ENCODE data around the gene NPAS4. TPM values are rescaled to one million over a fixed set of nuclear protein-coding genes. Genes with fewer than 3 reads are reported as not detected.
A peak's percentile ranks its signal among the peaks of the same experiment; 100 is the strongest.
"Not testable (repeated sequence)": the region's sequence is repeated elsewhere in the genome, so short reads cannot be mapped to it uniquely, and the experiment has no call there.

Gene NPAS4
- total RNA-seq, 4 donors from 2014 or later, result 0.42 TPM; not detected in 3

DNA sequence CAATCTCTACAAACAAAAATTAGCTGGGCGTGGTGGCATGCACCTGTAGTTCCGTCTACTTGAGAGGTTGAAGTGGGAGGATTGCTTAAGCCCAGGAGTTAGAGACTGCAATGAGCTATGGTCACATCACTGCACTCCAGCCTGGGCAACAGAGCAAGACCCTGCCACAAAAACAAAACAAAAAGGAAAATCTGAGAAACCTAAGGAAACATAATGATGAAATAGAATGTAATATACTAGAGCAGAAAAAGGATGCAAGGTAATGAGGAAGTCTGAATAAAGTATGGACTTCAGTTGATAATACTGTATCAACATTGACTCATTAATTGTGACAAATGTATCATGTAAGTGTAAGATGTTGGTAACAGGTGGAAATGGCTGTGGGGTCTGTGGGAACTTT lies 8.1 kb downstream of the NPAS4 start:
- H3K36me3 ChIP-seq, result peaks cover 0 to 25% (median 0%) of the 10 kb centered on the region in 3 donors
- no peak for TF ChIP-seq EP300 (IDR thresholded peaks at IDR 0.05)
- TF ChIP-seq, protein P1, sequence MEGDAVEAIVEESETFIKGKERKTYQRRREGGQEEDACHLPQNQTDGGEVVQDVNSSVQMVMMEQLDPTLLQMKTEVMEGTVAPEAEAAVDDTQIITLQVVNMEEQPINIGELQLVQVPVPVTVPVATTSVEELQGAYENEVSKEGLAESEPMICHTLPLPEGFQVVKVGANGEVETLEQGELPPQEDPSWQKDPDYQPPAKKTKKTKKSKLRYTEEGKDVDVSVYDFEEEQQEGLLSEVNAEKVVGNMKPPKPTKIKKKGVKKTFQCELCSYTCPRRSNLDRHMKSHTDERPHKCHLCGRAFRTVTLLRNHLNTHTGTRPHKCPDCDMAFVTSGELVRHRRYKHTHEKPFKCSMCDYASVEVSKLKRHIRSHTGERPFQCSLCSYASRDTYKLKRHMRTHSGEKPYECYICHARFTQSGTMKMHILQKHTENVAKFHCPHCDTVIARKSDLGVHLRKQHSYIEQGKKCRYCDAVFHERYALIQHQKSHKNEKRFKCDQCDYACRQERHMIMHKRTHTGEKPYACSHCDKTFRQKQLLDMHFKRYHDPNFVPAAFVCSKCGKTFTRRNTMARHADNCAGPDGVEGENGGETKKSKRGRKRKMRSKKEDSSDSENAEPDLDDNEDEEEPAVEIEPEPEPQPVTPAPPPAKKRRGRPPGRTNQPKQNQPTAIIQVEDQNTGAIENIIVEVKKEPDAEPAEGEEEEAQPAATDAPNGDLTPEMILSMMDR (IDR thresholded peaks at IDR 0.05), result no peak
- no peak for TF ChIP-seq POLR2A (IDR thresholded peaks at IDR 0.05)
- no peak for DNase-seq (ENCODE audit: low spot score in 2 of 2)
- no peak overlapping the region for H3K27ac ChIP-seq
- 87 to 96% methylated on average over 2 of the region's 2 CpGs for WGBS, 2 donors
- H3K9me3 ChIP-seq, result no peaks in the 10 kb centered on the region
- H3K4me3 ChIP-seq, result no peak overlapping the region
- H3K4me1 ChIP-seq, result no peaks in the 10 kb centered on the region
- no peaks in the 10 kb centered on the region for H3K27me3 ChIP-seq

- Histone ChIP-seq H3K4me1 (no peaks in the 10 kb centered on the region), H3K27me3 (no peaks in the 10 kb centered on the region), H3K27ac (no peak overlapping the region), H3K9me3 (no peaks in the 10 kb centered on the region), H3K4me3 (no peak overlapping the region), H3K36me3 (peaks cover 0 to 37% (median 0%) of the 10 kb centered on the region in 3 donors)
- TF ChIP-seq, protein P1 (IDR thresholded peaks at IDR 0.05), result peak; percentile 32 to 76 (median 65)
- TF ChIP-seq EP300 (IDR thresholded peaks at IDR 0.05), result no peak
- DNase-seq (ENCODE audit: low spot score in 2 of 2), result peak; percentile 39 to 59
- WGBS, 2 donors, result 29 to 32% methylated on average over 9 of the region's 9 CpGs
Measured at GRCh38 chr11:66429983-66430602, 9.3 kb downstream of the NPAS4 start.

- not testable (repeated sequence) for DNase-seq (ENCODE audit: low spot score in 2 of 2); H3K4me3 ChIP-seq; H3K4me1 ChIP-seq; H3K27ac ChIP-seq; H3K27me3 ChIP-seq; H3K9me3 ChIP-seq
- H3K36me3 ChIP-seq, result peaks cover 0 to 49% (median 0%) of the 10 kb centered on the region in 3 donors
Measured at GRCh38 chr11:66431287-66431686, 10.5 kb downstream of the NPAS4 start.

- not testable (repeated sequence) for H3K27me3 ChIP-seq; DNase-seq (ENCODE audit: low spot score in 2 of 2); H3K4me1 ChIP-seq; H3K27ac ChIP-seq; H3K9me3 ChIP-seq; H3K4me3 ChIP-seq
- 84 to 86% methylated on average over 8 of the region's 8 CpGs for WGBS, 2 donors
- H3K36me3 ChIP-seq, result peaks cover 0 to 55% (median 0%) of the 10 kb centered on the region in 3 donors
Measured at GRCh38 chr11:66431871-66432329, 11.1 kb downstream of the NPAS4 start.

GRCh38 chr11:66432597-66432996 lies 11.8 kb downstream of the NPAS4 start:
- Histone ChIP-seq H3K9me3 (no peaks in the 10 kb centered on the region), H3K27me3 (no peaks in the 10 kb centered on the region), H3K27ac (no peak overlapping the region), H3K4me3 (no peak overlapping the region), H3K4me1 (peaks cover 0 to 9% (median 0%) of the 10 kb centered on the region in 4 donors), H3K36me3 (peaks cover 0 to 57% (median 0%) of the 10 kb centered on the region in 3 donors)
- no peak for DNase-seq (ENCODE audit: low spot score in 2 of 2)
- WGBS, 2 donors, result 85 to 86% methylated on average over 6 to 7 of the region's 7 CpGs
- TF ChIP-seq EP300 (IDR thresholded peaks at IDR 0.05), result no peak
- TF ChIP-seq, protein P1 (IDR thresholded peaks at IDR 0.05), result no peak

DNA sequence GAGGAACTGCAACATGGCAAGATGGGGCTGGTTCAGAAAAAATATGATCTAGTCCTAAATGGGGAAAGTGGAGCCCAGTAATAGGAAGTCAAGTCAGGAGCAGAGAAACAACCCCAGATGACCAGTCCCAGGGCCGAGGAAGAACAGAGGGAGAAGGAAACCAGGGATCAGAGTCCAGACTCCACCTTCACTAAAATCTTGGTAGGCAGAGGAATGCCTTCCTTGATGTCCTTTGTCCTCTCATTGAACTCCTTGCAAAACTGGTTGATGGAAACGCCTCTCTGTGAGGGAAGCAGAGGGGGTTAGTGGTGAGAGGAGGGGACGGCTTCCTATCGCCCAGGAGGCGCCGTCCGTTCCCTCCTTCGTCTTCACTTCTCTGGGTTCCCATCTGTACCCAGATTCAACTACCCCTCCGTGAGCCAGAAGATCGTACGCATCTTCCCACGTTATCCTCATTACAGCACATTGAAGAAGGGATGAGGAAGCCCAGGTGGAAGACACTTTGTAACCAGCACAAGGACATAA lies 17.2 kb downstream of the NPAS4 start:
- peaks cover 0 to 7% (median 0%) of the 10 kb centered on the region in 4 donors for H3K9me3 ChIP-seq
- peak overlapping the region; percentile 45 to 87 (median 80) for H3K4me3 ChIP-seq
- peak overlapping the region in 3 of 4 donors; percentile 82 to 91 (median 82) for H3K27ac ChIP-seq
- DNase-seq (ENCODE audit: low spot score in 2 of 2), result no peak
- H3K4me1 ChIP-seq, result peaks cover 0 to 17% (median 6%) of the 10 kb centered on the region in 4 donors
- H3K27me3 ChIP-seq, result no peaks in the 10 kb centered on the region
- H3K36me3 ChIP-seq, result peaks cover 0 to 41% (median 0%) of the 10 kb centered on the region in 3 donors
- WGBS, 2 donors, result 8 to 11% methylated on average over 12 of the region's 12 CpGs
- TF ChIP-seq EP300 (IDR thresholded peaks at IDR 0.05) (no peak), POLR2A (IDR thresholded peaks at IDR 0.05) (no peak)
- TF ChIP-seq, protein P1 (IDR thresholded peaks at IDR 0.05), result no peak
